ENCODE data around the gene APOL1.
"Not testable (repeated sequence)": the region's sequence is repeated elsewhere in the genome, so short reads cannot be mapped to it uniquely, and the experiment has no call there.

Gene APOL1

DNA sequence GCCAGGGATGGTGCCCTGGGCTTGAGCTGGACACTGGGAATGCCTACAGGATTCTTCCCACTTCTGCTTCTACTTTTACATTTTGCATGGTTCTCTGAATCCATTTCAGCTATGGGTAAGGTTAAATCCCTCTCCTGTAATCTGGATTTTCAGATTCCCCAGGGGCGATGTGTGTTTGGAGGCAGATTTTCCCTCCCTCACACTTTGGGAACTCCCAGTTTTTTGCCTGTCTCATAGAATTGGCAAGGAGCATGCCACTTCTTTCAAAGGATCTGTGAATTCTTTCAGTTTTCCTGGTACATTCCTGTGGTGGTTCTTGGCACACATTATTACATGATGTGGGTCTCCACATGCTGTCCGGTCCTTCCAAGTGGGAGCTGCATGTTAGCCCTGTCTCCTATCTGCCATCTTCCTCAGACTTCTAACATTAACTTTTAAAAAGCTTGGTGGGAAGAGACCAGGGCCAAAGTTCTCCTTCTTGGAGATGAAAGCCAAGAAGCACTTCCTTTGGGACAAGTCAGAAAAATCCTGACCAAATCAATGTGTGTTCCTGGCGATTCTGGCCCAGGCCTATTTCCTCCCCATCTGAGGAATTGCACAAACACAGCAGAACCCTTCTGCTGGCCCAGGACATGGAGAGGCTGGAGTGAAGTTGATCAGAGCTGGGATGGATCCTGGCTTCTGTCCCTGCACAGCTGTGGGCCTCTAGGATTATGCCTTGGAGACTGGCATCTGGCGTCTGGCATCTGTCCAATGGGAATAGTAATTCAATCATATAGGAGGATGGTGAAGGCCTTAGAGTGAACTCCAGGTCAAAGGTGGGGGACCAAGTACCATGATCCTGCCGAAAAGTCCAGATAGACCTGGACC, 8.2 kb upstream of the APOL1 start:
- no peak for DNase-seq (ENCODE audit: low spot score)

DNA sequence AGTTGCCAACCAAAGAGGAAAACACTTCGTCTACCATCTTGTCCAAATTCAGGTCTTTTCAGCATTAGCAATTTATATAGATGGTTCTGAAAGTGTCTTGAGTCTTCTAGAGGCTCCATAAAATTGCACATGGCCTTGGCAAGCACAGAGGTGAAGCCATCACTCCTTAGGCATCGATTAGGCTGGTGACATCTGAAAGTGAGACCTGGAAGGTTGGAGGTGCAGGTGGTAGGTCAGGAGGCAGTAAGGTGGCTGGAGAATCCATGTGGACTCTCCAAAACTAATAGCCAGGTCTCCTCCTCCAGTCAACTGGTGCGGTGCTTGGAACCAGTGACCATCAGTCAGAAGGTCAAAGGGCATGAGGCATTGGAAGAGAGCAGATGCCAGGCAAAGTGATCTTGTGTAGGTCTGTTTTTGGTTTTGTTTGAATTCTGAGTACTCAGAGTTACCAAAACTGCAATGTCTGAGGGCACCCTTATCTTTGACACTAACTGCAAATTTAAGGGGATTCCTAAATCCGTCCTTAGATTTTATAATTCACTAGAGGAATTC, 7.1 kb upstream of the APOL1 start:
- DNase-seq (ENCODE audit: low spot score) = no peak

DNA sequence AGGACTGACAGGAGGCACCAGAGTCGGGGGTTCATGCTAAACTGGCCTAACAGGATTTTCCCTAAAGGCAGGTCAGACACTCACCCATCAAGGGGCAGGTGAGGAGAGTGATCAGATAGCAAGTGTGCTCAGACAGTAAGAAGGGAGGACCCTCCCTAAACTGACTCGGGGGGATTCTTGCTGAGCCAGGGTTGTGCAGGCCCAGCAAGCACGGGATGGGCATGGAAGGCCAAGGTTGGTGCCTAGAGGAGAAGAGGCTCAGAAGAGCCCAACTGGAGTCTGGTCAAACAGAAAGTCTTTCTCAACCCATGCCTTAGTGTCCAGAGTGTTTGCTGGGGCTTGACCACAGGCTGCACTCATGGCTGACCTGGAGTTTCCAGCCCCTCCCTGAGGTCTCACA, 6.2 kb upstream of the APOL1 start:
- no peak for DNase-seq (ENCODE audit: low spot score)

DNA sequence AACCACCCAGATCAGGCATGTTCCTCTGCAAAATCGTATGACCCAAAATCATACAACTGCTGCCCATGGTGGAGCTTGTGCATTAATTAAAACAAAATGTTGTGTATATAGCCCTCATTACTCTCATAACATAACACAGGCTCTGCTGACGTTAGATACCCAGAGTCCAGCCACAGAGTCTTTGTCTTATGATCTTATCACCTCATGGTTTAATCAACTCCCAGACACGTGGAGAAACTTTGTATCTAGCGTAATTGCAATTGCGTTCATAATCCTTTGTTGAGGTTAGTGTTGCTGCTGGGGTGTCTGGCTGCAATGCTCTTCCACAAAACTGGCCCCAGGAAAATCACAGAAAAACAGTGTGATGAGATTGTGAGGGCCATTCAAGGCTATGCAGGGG, 5.0 kb upstream of the APOL1 start:
- DNase-seq (ENCODE audit: low spot score) = no peak

DNA sequence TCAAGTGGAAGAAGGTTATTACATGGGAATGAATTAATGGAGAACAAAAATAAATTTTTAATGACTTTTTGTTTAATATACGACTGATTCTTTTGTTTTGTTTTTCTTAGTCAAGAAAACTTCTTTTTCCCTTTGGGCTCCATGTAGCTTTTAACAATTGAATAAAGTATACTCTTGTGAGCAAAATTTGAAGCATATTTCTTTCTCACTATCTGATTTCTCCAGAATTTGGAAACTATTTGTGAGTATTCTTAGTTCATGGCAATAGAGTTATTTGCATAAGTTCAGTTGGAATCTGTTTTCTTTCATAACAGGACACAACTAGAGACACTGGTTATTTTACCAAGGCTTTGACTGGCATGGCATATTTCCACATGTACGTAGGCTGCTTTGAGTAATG, 3.8 kb upstream of the APOL1 start:
- DNase-seq (ENCODE audit: low spot score) = no peak

DNA sequence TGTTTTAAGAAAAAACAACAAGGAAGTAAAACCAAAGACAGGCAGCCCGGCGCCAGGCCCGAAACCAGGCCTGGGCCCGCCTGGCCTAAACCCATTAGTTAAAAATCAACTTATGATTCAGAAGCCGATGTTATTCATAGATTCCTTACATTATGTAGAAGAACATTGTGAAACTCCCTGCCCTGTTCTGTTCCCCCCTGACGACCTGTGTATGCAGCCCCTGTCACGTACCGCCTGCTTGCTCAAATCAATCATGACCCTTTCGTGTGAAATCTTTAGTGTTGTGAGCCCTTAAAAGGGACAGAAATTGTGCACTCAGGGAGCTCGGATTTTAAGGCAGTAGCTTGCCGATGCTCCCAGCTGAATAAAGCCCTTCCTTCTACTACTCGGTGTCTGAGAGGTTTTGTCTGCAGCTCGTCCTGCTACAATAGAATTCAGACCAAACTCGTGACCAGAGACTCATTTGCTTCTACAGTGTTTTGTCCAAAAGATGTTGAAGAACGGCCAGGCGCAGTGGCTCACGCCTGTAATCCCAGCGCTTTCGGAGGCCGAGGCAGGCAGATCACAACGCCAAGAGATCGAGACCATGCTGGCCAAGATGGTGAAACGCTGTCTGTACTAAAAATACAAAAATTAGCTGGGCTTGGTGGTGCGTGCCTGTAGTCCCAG, 2.5 kb upstream of the APOL1 start:
- not testable (repeated sequence) for DNase-seq (ENCODE audit: low spot score)

DNA sequence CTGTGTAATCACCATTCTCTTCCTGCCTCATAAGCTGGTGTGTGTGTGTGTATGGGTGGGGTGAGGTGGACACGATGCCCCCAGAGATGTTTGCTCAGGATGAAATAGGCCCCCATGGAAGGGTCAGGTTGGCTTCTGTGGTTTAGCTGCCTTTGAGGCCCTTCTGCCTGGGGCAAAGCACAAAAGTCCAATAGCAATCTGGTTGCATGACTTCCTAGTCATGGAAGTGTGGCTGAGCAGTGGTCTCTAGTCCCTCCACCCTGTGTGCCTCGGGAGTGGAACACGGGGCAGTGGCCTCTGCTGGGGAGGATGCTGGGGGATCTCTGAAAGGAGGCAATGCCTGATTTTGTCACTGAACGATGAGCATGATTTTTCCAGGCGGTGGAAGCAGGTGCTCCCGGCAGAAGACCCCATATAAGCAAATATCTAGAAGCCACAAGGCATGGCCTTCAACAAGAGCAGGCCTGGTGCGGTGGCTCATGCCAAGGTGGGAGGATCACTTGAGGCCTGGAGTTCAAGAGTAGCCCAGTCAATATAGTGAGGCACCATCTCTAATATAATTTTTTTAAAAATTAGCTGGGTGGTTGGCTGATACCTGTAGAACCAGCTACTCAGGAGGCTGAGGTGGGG, 839 bp upstream of the APOL1 start:
- not testable (repeated sequence) for DNase-seq (ENCODE audit: low spot score)

DNA sequence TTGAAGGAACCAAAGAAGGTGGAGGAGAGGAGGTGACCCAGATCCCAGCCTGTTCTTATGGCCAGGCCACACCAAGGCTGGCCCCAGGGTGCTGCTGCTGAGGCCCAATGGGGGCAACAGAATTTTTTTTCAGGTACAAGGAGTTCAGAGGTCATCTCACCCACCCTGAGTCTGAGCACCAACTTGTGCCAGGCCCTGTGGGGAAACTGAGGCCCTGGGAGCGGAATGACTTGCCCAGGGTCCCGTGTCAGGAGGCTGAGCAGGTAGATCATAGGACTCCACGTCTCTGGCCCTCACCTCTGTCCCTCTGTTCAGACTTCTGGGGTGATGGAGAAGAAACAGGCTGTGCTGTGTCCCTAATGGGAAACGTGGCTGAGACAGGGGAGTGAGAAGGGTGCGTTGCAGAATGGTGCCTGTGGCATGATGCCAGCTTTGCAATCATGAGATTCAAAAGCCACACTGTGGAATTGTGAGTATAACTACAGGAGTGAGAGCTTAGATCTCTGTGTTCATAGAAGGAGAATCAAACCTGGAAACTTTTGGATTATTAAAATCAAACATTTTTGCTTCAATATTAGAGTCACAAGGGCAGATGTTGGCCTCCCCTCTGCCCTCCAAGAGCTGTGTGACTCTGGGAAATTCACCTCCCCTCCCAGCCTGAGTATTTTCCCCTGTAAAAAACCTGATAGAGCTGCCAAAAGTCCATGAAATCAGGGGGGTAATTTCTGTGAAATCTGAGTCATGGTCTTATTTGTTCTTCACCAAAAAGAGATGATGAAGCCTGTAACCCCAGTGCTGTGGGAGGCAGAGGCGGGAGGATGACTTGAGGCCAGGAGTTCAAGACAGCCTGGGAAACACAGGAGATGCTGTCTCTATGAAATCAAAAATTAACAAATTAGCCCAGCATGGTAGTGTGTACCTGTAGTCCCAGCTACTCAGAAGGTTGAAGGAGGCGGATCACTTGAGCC, 874 bp downstream of the APOL1 start:
- DNase-seq (ENCODE audit: low spot score) = no peak

DNA sequence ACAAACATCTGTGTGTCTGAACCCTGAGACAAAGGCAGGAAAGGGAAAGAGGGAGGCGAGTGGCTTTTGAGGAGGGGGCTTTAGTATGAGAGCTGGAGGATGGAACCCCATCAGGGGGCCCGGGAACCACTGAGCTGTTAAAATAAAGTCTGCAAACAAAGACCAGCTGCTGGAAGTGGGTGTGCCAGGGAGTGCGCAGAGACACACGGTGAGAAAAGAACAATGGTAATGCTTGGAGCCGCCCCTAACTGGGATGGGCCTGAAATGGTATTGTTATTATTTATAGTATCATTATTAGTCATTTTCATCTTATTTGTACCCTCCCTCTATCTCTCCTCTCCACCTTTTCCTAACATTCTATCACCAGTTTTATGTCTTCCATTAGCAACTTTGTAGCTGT, 2.6 kb downstream of the APOL1 start:
- not testable (repeated sequence) for DNase-seq (ENCODE audit: low spot score)

DNA sequence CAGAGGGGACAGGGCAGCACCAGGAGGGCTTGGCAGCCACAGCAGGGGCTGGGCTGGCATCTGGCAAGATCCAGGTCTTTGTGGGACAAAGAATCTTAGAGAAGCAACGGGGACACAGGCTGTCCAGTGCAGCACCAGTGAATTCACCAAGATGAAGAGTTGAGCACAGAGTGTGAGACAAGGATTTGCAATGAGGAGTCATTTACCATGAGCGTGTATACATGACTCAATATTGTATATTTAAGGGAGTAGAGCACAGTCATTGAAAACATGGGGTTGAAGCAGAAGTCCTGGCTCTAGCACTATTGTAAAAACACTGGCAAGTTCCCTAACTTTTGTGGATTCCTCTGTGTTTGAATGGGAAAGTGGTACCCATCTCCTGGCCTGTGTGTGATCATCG, 3.5 kb downstream of the APOL1 start:
- no peak for DNase-seq (ENCODE audit: low spot score)

DNA sequence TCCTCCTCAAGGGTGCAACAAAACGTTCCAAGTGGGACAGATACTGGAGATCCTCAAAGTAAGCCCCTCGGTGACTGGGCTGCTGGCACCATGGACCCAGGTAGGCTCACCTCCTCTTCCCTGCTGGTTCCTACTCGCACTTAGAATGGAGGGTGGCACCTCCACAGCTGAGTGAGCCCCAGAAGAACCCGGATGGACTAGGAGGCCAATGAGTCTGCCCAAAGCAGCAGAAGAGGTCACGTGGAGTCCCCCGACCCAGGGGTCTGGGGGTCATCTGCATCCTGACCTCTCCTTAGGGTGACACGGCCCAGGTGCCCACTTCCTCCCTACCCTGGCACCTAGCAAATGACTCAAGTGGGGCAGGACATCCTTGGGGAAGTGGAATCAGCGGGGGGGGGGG, 4.4 kb downstream of the APOL1 start:
- no peak for DNase-seq (ENCODE audit: low spot score)

DNA sequence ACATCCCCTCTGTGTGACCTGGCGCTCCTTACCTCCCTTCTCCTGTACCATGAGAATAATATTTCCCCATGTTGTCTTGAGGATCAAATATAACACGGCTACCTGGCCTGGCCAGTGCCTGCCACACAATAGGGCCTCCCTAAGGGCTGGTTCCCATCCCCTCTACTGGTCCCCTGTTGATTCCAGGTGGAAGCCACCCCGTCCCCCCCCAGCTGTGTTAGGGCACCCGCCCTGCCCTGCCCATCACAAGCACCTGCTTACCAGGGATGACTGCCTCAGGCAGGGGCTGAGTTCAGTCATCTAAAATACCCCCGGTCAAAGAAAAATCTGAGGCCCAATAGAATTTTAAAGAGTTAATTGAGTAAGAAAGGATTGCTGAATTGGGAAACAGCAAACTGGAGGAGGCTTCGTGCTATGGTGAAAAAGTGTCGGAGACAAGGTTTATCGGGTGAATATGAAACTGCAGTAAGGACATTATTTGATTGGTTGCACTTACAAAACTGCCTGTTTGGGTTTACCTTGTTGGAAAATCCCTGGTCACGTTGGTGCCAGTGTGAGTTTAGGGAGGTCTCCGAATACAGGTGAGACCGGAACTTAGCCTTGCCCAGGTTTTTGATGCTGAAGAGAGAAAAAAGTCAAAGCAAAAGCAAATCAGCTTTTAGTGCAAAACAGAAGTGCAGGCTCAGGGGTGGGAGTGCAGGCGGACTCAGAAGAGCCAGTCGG, 5.2 kb downstream of the APOL1 start:
- DNase-seq (ENCODE audit: low spot score) = no peak

DNA sequence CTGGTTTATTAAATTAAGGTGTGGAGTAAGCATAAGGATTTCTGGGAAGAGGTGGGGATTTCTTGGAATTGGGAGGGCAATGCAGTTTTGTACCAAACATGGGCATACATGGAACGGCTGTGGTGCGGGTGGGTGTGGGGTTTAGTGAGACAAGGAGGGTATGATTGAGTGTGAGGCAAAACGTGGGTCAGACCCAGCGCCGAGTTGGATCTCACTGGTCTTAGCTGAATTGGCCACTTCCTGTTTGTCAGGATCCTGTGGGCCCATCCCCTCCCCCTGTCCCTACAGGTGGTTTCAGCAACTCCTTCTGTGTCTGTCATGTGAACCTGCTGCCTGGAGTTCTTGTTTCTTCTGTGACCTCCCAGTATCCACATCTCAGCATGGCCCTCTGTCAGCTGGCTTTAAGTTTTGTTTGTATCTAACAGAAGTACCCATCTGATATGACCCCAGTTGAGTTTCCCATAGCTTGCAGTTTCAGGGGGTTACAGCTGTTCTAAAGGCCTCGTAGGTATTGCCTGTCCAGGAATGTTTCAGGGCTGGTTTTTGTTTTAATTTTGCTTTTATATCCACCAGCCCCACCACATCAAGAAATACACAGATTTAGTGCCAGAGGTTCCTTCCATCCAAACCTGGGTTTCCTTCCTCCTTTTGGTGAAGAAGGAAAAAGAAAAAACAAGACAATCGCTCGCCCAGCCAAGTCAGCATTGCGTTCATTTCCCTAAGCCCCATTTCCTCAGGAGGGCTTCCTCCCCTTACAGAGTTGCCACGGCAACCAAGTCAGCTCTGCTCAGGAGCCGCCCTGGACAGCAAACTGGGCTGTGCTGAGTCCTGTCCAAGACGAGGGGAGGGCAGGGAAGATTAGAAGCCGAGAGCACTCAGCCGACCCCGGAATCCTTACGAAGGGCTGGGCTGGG, 6.0 kb downstream of the APOL1 start:
- DNase-seq (ENCODE audit: low spot score) = no peak

DNA sequence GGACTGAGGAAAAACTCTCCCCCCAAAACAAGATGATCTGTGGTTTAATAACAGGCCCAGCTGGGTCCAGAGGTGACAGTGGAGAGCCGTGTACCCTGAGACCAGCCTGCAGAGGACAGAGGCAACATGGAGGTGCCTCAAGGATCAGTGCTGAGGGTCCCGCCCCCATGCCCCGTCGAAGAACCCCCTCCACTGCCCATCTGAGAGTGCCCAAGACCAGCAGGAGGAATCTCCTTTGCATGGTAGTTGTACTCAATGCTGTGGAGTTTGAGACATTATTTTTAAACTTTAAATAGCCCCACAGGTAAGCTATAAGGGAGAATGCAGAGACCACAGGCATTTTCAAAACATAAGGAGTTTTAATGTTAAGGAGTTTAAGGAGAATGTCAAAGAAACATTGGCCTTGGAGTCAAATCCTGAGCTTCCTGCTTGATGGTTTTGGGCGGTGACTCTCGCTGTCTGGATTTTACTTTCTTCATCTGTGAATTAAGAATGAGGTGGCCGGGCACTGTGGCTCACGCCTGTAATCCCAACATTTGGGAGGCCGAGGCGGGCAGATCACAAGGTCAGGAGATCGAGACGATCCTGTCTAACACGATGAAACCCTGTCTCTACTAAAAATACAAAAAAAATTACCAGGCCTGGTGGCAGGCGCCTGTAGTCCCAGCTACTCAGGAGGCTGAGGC, 6.8 kb downstream of the APOL1 start:
- no peak for DNase-seq (ENCODE audit: low spot score)

DNA sequence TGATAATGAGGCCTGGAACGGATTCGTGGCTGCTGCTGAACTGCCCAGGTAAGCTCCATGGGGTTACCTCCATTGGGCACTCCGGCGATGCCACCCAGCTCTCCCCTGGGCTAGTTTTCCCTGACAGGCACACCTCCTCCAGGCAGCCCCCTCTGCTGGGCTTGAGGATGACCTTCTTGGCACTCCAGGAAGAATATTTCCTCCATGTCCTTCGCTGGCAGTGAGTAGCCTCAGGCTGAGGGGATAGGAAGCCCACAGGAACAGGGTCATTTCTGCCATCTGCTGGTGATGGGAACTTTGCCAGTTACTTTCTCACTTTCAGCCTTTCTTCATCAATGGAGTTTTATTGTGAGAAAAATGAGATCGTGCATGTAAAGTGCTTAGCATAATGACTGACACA, 8.7 kb downstream of the APOL1 start:
- DNase-seq (ENCODE audit: low spot score) = not testable (repeated sequence)

DNA sequence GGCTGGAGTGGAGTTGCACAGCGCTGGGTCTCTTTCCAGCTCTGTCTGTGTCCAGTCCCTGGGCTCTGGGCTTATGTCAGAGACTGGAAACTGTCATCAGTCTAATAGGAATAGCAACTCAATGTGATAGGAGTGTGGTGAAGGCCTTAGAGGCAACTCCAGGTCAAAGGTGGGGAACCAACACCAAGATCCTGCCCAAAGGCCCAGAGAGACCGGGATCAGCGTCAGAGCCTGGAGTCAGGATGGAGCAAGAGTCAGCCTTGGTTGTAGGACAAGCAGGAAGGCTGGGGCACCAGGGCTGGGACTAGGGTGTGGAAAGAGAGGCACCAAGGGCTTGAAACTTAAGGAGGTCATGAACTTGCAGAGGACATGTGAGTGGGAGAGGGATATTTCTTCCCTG, 9.4 kb downstream of the APOL1 start:
- not testable (repeated sequence) for DNase-seq (ENCODE audit: low spot score)

DNA sequence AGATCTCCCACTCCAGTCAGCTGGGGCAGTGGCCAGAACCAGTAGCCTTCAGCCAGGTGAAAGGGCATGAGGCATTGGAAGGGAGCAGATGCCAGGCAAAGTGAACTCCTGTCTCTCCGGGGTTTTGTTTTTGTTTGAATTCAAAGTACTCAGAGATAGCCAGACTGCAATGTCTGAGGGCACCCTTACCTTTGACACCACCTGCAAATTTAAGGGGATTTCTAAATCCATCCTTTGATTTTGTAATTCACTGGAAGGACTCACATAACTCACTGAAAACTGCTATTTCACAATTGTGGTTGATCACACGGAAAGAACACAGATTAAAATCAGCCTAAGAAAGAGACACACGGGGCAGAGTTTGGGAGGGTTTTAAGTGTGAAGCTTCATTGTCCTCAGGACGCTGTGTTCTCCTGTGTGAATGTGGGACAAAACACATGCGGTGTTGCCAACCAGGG, 10.3 kb downstream of the APOL1 start:
- not testable (repeated sequence) for DNase-seq (ENCODE audit: low spot score)

DNA sequence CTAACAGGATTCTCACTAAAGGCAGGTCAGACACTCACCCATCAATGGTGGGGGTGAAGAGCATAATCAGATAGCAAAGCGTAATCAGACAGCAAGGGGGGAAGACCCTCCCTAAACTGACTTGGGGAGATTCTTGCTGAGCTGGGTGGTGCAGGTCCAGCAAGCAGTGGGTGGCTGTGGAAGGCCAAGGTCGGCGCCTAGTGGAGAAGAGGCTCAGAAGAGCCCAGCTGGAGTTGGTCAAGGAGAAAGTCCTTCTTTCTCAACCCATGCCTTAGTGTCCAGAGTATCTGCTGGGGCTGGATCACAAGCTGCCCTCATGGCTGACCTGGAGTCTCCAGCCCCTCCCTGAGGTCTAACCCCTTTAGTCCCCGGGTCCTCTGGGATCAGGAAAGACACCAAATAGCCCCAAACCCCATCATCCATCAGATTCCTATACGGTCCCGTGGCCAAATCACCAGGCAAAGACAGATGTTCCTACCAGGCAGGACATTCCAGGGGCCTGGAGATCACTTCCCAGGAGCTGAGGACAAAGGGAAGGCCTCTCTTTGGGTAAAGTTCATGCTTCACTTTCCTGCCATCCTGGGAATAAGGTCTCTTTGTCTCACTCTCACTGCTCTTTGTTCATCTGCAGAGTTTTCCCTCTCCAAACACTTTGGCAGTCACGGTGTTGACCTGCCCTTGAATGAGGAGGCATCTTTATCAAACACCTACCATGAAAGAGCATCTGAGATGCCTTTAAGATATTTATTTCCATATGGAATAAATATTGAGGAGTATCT, 11.1 kb downstream of the APOL1 start:
- DNase-seq (ENCODE audit: low spot score) = not testable (repeated sequence)

Data from COLO829 (cell line).